ENCODE data around the gene MYEOV.

The MYEOV gene

DNA sequence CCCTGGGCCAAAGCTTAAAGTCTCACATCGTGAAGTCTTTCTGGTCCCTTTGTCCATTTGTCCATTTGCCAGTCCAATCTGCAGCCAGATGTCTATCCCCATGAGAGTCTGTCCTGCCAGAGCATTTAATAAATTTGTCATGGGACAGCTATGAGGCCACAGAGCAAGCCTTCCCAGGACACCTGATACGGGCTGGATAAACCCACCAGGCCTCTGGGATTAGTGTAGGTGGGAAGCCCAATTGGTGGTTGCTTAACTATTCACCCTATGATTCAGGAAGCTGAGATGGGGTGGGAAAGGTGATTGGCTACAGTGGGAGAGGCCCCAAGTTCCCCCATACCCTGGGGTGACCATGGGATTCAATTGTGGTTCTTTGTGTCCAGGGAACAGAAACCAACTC is 39.9 kb downstream of the MYEOV start:
- no peak for DNase-seq (ENCODE audit: low read depth, low spot score)
- in situ Hi-C loops (cut with HindIII; ENCODE audit: low sequenced_read_pairs): no loop called here
- no peak overlapping the region for H3K4me3 ChIP-seq (ENCODE audit: low read depth, low read length)
- TF ChIP-seq, protein P1, sequence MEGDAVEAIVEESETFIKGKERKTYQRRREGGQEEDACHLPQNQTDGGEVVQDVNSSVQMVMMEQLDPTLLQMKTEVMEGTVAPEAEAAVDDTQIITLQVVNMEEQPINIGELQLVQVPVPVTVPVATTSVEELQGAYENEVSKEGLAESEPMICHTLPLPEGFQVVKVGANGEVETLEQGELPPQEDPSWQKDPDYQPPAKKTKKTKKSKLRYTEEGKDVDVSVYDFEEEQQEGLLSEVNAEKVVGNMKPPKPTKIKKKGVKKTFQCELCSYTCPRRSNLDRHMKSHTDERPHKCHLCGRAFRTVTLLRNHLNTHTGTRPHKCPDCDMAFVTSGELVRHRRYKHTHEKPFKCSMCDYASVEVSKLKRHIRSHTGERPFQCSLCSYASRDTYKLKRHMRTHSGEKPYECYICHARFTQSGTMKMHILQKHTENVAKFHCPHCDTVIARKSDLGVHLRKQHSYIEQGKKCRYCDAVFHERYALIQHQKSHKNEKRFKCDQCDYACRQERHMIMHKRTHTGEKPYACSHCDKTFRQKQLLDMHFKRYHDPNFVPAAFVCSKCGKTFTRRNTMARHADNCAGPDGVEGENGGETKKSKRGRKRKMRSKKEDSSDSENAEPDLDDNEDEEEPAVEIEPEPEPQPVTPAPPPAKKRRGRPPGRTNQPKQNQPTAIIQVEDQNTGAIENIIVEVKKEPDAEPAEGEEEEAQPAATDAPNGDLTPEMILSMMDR (IDR thresholded peaks at IDR 0.05; ENCODE audit: low read depth, low read length): no peak

DNA sequence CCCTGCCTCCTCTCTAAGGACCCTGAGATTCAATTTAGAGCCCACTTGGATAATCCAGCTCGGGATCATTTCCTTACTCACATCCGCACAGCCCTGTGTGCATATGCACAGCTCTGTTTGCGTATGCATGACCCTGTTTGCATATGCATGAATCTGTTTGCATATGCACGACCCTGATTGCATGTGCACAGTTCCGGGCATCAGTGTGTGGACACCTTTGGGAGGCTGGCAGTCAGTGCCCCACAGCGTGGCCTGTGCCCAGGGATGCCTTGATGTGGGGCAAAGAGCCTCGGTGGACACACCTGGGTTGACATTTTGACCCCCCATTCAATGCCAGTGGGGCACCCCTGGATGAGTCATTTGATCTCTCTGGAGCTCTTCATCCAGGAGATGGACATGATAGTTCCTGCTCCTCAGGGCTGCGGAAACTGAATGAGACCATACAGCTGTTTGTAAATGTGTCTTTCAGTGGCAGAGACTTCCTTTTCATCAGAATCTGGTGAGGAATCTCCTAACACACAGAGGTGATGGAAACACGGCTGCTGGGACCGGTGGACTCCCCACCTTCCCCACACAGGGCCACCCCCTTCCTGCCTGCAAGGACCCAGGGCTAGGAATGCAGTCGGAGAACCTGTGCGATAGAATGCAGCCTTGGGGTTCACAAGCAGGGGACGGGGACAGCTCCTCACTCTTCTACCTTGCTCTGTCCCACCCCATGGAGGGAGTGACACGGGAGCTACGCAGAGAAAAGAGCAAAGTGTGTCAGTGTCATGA is 41.2 kb downstream of the MYEOV start:
- TF ChIP-seq, protein P1 (IDR thresholded peaks at IDR 0.05; ENCODE audit: low read depth, low read length): no peak
- no peak overlapping the region for H3K4me3 ChIP-seq (ENCODE audit: low read depth, low read length)
- in situ Hi-C loops (cut with HindIII; ENCODE audit: low sequenced_read_pairs): no loop called here
- no peak for DNase-seq (ENCODE audit: low read depth, low spot score)

DNA sequence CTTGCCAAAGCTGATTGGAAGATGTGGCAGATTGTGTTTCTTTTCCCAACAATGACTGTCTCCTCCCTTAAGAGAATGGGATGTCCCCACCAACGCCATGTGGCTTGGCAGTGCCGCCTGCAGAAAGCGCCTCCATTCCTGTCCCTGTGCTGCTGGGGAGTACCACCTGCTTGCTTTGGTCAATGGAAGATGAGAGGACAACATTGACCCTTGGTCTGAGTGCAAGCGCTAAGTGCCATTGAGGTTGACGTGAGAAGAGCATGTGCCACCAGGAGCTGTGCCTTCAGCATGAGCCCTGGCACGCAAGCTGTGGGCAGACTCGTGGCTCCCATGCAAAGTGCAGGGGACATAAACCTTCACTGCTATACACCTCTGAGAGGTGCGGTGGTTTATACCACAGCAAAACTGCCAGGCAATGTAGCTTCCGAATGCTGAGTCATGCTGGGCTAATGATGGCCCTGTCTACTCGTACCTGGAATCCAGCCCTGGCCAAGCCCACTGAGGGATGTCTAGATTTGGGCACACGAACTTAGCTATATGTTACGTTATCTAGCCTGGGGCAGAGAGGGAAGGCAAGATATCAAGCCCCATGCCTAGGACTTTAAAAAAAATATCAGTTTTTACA is 41.9 kb downstream of the MYEOV start:
- DNase-seq (ENCODE audit: low read depth, low spot score): no peak
- in situ Hi-C loops (cut with HindIII; ENCODE audit: low sequenced_read_pairs): no loop called here
- TF ChIP-seq, protein P1 (IDR thresholded peaks at IDR 0.05; ENCODE audit: low read depth, low read length): no peak

DNA sequence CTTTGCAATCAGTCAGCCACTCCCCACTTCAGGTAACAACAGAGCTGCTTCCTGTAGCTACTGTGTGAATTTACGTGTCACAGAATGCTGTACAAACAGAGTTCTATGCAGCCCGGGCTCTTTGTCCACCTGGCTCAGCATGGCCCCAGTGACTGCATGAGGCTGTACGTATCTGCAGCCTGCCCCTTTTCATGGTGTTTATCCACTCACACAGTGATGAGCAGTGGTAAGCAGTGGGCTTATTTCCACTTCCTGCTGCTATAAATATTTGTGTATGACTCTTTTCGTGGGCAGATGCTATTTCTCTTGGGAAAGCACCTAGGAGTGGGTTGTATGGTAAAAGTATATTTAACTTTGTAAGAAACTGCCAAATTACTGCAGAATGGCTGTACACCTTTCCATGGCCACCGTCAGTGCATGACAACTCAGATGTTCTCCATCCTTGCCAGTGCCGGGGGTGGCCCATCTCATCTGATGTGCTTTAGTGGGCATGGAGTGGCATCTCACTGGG is 43.3 kb downstream of the MYEOV start:
- TF ChIP-seq, protein P1 (IDR thresholded peaks at IDR 0.05; ENCODE audit: low read depth, low read length): no peak
- in situ Hi-C loops (cut with HindIII; ENCODE audit: low sequenced_read_pairs): no loop called here

More for the DNA sequence above, 41.9 kb downstream of the MYEOV start:
- no peak overlapping the region for H3K4me3 ChIP-seq (ENCODE audit: low read depth, low read length)

DNA sequence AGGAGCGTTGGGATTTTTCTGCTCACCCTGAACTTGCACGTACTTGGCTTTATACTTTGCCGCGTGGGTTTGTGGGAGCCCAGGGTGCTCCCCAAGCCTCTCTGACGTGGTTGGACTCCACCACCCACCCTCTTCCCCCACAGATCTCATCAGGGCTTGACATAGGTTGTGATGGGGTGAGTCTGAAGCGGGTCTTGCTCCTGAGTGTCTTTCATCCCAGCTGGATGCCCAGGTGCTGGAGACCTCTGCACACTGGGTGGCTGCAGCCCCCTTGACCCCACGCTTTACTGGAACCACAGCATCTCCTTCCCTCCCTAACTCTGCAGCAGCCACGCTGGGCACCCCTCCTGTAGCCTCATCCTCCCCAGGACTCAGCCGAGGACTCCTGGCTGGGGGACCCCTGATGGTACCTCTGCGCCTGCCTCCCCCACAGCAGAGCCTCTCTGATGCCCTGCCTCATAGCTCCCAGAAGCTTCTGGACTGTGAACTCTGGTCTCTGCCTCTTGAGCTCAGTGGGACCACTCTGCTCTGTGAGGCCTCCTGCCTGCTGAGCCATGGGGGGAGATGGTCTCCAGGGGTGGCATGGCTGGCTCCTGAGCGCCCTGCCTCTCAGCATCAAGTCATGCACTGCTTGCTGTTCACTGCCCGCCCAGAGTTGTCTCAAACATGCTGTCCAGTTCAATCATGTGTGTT is 45.2 kb downstream of the MYEOV start:
- DNase-seq (ENCODE audit: low read depth, low spot score): no peak
- in situ Hi-C loops (cut with HindIII; ENCODE audit: low sequenced_read_pairs): no loop called here
- TF ChIP-seq, protein P1 (IDR thresholded peaks at IDR 0.05; ENCODE audit: low read depth, low read length): no peak

More for the DNA sequence above, 43.3 kb downstream of the MYEOV start:
- DNase-seq (ENCODE audit: low read depth, low spot score): peak; percentile 27
- H3K4me3 ChIP-seq (ENCODE audit: low read depth, low read length): no peak overlapping the region

DNA sequence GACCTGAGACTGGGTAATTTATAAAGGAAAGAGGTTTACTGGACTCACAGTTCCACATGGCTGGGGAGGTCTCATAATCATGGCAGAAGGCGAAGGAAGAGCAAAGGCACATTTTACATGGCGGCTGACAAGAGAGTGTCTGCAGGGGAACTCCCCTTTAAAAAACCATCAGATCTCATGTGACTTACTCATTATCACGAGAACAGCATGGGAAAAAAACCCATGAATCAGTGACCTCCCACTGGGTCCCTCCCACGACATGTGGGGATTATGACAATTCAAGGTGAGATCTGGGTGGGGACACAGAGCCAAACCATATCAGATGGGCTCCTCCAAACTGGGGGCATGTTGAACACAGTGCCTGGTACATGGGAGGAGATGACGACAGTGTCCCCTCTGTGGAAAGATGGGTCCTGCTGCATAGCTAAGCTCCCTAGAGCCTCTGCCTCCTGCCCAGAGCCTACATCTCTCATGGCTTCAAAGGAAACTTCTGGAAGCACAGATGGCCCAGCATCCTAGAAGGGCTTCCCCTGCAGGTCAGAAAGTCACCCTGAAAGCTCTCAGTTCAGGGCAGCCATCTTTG is 46.1 kb downstream of the MYEOV start:
- H3K4me3 ChIP-seq (ENCODE audit: low read depth, low read length): no peak overlapping the region
- in situ Hi-C loops (cut with HindIII; ENCODE audit: low sequenced_read_pairs): no loop called here

More for the DNA sequence above, 45.2 kb downstream of the MYEOV start:
- H3K4me3 ChIP-seq (ENCODE audit: low read depth, low read length): no peak overlapping the region

More for the DNA sequence above, 46.1 kb downstream of the MYEOV start:
- DNase-seq (ENCODE audit: low read depth, low spot score): no peak
- TF ChIP-seq, protein P1 (IDR thresholded peaks at IDR 0.05; ENCODE audit: low read depth, low read length): no peak
